Measurements from ENCODE around the gene RPL18.

RPL18 gene

DNA sequence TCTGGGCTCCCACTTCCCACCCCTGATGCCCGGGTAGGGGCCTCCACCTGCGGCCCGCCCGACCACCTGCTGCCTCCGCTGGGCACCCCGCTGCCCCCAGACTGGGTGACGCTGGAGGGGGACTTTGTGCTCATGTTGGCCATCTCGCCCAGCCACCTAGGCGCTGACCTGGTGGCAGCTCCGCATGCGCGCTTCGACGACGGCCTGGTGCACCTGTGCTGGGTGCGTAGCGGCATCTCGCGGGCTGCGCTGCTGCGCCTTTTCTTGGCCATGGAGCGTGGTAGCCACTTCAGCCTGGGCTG, 10.3 kb upstream of the RPL18 start:
- DNase-seq, result no peak

- no peak for DNase-seq
Measured at GRCh38 chr19:48628486-48629296, 9.7 kb upstream of the RPL18 start.

GRCh38 chr19:48627865-48628314, 8.9 kb upstream of the RPL18 start:
- no peak for DNase-seq

DNA sequence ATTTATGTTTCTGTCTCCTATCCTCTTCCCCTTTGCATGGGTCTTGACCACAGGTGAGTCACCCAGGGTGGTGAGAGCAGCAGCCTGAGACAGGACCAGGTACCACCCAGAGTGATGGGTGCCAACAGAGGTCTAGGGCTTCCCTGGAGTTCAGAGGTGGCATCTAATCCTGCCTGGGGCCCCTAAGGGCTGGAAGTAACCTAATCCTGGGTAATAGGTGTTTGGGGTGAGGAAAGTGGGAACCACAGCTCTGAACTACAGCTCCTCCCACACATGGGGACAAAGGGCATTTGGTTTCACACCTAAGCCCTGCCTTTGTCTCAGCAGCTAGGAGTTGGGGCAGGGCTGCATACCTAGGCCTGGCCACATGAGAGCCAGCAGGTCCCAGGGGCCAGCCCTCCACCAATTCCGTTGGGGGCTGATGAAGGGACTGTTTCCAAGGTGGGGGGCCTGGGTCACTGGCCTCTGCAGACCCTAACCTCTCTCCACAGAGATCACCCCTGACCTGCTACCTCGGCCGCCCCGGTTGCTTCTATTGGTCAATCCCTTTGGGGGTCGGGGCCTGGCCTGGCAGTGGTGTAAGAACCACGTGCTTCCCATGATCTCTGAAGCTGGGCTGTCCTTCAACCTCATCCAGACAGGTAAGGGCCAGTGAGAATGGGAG, 8.4 kb upstream of the RPL18 start:
- no peak for DNase-seq

DNA sequence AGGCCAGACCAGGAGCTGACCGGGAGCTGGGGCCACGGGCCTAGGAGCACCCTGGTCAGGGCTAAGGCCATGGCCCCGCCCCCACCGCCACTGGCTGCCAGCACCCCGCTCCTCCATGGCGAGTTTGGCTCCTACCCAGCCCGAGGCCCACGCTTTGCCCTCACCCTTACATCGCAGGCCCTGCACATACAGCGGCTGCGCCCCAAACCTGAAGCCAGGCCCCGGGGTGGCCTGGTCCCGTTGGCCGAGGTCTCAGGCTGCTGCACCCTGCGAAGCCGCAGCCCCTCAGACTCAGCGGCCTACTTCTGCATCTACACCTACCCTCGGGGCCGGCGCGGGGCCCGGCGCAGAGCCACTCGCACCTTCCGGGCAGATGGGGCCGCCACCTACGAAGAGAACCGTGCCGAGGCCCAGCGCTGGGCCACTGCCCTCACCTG, 6.9 kb upstream of the RPL18 start:
- no peak for DNase-seq

DNA sequence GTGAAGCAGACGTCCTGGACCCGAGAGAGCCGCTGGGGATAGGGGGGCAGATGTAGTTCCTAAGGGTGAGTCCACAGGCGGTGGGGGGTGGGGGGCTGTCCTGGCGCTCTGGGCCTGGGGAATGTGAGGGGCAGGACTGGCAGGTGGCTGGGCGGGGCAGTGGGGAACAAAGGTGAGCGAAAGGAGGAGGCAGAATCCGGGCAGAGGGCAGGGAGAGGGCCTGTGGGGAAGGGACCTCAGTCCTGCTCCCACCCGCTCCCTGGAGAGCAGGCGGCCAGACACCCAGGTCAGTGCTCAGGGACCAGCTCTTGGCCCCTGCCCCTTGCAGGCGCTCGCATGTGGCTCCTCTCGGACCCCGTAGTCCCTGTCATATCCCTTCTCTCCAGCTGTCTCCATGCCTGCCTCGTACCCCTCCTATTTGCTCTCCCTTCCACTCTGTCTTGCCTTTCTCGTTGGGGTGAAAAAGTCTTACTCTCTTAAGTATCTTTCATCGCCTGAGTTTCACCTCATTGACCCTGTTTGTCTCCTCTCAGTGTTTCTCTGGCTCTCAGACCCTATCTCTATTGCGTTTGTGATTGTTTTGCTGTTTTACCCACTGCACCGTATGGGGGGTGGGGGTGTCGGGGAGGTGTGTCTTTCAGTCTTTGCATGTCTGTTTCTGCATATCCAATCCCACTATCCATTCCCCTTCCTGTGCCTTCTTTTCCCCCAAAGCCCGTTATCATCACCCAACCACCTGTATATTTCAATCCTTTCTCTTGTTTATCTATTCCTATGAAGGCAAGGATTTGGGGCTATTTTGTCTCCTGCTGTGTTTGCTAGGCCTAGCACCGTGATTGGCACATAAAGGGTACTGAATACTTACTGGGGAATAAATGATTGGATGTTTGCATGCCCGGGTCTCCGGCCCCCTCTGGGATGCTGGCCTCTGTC, 6.1 kb upstream of the RPL18 start:
- DNase-seq, result peak; percentile 44

DNA sequence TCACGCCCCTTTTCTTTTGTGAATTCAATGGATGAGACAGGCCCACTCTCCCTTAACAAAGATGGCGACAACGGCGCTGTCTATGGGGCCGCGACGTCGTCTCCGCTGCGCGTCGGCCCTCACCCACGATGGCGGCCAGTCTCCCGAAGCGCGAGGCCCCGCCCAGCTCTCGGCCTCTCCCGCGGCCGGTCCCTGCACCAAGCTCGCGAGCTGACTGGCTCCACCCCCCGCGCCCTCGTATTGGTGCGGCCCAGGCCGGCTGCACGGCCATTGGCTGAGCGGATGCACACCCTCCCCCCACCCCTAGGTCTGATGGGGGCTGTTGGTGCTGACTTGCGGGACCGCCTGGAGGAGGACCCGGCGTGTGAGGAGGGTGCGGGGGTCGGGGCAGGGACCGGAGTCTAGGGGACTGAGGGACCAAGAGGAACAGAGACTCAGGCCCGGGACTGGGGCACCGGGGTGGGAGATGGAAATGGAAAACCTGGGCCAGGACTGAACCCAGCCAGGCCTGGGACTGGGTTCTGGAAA, 5.2 kb upstream of the RPL18 start:
- peak; percentile 99 for DNase-seq

- DNase-seq, result peak; percentile 63
Measured at GRCh38 chr19:48623556-48624066, 4.6 kb upstream of the RPL18 start.

DNA sequence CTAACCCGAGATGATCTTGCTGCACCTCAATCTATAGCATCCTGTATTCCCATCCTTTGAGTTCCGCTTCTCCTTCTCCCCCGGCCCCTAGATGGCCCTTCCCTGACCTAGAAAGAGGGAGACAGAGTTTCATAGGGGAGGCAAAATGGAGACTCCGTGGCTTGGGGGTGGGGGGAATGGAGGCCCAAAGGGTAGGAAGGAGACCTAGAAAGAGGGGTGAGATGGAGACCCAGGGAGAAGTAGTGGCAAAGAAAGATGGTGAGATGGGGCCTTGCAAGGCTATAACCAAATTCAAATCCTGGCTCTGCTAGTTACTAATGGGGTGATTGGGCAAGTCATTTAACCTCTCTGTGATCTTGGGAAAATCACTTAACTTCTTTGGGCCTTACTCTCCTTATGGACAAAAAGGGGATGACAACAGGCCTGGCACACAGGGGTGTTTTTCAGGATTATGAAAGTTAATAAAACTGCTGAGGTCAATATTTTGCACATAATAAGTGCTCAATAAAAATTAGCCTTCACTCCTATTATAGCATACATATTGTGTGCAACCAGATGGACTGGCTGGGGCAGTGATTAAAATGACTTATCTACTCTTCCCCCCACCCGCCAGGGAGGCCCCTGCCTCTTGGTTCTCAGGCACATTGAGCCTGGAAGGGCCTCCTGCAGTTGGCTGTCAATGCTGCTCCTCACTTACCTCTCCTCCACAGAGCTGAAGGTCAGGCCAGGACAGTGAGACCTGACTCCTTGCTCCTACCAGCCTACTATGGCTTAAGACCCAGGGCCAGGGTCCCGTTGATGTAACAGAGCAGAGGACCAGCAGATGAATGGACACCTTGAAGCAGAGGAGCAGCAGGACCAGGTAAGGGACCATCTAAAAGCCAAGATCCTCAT, 961 bp upstream of the RPL18 start:
- DNase-seq, result peak; percentile 32

GRCh38 chr19:48618278-48618915, 581 bp downstream of the RPL18 start:
- DNase-seq, result no peak

GRCh38 chr19:48617146-48617937, 1.6 kb downstream of the RPL18 start:
- DNase-seq, result no peak

DNA sequence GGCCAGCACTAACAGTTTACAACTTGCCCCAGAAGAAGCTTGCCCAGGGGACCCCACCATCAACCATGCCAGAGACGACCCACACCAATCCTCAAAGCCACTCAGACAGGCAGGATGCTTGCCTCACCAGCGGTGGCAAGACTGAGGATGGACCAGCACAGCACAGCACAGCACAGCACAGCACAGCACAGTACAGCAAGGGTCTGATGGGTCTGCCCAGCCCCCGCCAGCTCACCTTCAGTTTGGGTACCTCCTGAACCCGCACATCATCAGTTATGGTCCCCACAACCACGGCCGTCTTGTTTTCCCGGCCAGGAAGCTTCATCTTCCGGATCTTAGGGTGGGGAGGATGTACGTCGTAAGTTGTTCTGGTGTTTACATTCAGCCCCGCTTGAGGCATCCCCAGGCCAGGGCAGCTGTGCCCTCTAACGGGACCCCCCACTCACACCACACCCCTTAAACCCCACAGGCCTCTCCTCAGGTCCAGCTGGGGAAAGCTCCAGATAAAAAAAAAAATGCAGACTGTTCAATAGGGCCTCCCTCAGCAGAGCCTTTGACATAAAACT, 2.4 kb downstream of the RPL18 start:
- no peak for DNase-seq

DNA sequence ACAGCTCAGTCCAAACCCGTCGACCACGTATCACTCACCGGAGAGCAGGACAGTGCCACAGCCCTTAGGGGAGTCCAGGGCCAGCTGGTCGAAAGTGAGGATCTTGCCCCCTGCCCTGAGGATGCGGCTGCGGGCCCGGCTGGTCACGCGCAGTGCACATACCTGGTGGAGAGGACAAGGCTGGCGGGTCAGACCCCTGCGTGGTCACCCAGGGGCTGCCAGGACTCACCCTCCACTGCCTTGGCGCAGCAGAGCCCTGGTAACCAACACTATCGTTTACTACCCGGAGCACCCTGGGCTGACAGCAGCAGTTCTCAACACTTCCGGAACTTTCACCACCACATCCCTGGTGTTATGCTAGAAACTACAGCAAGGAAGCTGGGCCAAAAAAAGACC, 2.9 kb downstream of the RPL18 start:
- DNase-seq, result no peak

GRCh38 chr19:48615231-48616040, 3.5 kb downstream of the RPL18 start:
- DNase-seq, result no peak

DNA sequence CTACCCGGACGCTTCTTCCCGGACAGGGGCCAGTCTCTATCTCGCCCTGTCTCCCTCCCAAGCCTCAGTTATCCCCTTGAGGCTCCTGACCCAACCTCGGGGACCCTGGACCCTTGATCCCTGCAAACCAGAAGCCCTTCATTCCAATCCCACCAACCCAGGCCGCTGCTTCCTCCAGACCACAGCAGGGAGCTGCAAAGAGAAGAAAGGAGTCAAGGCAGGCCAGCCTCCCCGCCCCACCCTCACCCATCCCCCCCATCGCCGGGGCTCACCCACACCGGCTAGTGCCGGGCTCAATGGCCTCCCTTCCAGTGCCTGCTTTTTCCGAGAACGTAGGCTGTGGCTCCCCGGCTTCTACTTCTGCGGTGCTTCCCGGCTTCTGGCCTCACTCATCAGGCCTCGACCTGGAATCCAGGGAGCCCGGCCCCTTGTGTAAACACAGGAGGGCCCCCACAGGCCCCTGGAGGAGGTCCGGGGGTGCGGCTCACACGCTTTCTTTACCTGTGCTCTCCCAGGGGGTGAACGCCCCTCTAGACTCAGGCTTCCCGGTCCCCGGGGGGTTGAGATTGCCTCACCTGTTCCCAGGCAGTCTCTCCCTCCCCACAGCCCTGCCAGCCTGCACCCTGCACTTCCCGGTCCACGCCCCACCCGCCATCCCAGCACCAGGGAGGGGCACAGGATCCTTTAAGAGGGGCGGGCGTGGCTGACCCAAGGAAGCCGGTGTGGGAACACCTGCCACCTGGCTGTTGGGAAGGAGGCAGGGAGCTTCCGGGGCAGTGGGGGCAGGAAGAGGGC, 4.3 kb downstream of the RPL18 start, which contains the start of gene FAM83E:
Gene FAM83E (minus strand): TSS at position 641 of the 795 bp plus-strand sequence. CDS start 1,704 bp downstream, outside the sequence.
- DNase-seq, result peak; percentile 61

DNA sequence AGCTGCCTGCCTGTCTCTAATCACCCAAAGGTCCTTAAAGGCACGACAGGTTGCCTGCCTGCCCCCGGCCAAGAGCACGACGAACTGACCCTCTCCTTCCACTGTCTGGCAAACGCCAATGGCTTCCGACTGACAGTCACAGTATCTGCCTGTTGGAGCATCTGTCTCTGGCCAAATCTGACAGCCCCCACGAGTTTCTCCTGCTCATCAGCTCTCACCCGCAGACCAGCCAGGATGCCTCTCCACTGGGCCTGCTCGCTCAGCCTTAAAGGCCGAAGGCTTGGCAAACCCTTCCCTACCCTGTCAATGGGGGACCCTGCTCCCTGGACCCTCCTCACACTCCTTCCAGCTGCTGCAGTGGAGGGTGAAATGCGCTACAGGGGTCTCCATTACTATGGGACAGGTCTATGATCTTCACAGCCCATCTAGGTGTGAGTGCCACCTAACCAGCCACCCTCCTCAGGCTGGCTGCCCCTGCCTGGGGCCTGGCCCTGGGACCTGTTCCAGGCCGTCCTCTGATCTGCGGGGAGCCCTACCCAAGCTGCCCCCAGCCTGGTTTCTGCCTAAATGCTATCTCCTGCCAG, 5.0 kb downstream of the RPL18 start:
- peak; percentile 65 for DNase-seq

DNA sequence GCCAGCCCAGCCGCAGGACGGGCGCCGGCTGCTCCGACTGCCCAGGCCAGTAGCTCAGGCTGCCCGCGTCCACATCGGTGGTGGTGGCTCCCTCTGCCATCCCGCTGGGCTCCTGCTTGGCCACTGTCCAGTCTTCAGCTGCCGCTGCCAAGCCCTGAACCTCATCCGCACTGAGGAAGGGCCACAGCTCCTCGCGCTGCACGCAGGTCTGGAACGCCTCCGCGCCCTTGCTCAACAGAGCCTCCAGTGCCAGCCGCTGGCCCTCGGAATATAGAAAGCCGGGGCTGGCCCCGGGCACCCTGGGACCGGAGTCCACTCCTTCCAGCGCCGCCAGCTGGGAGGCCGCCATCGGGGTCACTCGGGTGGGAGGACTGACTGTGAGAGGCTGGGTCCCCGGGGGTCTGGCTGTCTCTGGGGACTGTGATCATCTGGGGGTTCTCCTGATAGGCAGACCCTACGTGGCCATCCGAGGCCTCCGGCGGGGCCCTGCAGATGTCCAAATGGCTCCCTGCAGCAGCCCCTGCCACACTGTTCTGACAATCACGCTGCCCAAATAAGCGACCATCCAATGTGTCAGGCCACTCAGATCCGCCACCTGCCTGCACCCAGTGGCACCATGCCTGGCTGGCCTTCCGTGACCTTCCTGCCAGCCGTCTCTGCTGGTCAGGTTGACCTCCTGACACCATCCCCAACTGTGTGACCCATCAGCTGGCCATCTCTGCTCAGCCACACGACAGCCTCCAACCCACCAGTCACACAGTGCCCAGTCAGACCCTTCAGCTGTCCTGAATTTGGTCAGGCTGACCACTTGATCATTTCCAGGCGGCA, 5.7 kb downstream of the RPL18 start:
- DNase-seq, result no peak

Measured in NCI-H82 (cell line).